HG02981 (cell line): ENCODE data around the gene GEMIN5.
"Not testable (repeated sequence)": the region's sequence is repeated elsewhere in the genome, so short reads cannot be mapped to it uniquely, and the experiment has no call there.

Experiments used
- ATAC-seq: cut with Tn5 transposase; IDR thresholded peaks from one replicate; pipeline ENCODE4 v1.9.1; 2021; ENCODE audit warnings: mild to moderate bottlenecking, moderate library complexity; ENCODE audit not compliant: unreplicated experiment

Gene GEMIN5

GRCh38 chr5:154945695-154946301, 7.8 kb upstream of the GEMIN5 start:
- no peak for ATAC-seq

GRCh38 chr5:154944716-154945115, 6.7 kb upstream of the GEMIN5 start:
- no peak for ATAC-seq

GRCh38 chr5:154943527-154943926, 5.5 kb upstream of the GEMIN5 start:
- ATAC-seq, result no peak

GRCh38 chr5:154940772-154941620, 3.0 kb upstream of the GEMIN5 start, which contains the start of gene MRPL22:
MRPL22 (plus strand) TSS chr5:154941073; CDS start chr5:154941111, 38 bp downstream.
- peak; percentile 39 for ATAC-seq

DNA sequence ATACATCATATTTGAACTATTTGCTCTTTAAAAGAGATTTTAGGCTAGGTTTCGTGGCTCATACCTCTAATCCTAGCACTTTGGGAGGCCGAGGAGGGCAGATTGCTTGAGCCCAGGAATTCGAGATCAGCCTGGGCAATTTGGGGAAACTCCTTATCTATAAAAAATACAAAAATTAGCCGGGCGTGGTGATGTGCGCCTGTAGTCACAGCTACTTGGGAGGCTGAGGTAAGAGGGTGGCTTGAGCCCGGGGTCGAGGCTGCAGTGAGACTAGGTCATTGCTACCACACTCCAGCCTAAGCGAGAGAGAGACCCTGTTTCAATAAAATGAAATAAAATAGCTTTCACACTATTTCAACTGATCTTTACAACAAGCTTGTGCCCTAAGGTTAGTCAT, 2.4 kb upstream of the GEMIN5 start:
- no peak for ATAC-seq

DNA sequence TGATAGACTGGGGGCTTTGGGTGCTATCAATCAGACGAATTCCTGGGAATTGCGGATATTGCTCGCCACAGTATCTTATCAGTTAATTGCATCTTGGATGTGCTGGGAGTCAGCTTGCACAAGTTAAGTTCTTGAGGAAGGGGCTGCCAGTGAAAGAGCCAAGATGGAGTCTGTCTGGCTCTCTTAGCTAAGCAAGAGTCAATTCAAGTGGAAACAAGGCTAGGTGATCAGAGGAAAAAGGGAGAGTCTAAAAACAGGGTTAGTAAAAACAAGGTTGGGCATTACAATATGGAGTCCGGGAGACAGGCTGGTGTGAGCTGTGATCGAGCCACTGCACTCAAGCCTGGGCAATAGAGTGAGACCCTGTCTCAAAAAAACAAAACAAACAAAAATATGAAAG, 1.4 kb upstream of the GEMIN5 start:
- ATAC-seq, result not testable (repeated sequence)

GRCh38 chr5:154937186-154937717, 759 bp downstream of the GEMIN5 start:
- no peak for ATAC-seq

DNA sequence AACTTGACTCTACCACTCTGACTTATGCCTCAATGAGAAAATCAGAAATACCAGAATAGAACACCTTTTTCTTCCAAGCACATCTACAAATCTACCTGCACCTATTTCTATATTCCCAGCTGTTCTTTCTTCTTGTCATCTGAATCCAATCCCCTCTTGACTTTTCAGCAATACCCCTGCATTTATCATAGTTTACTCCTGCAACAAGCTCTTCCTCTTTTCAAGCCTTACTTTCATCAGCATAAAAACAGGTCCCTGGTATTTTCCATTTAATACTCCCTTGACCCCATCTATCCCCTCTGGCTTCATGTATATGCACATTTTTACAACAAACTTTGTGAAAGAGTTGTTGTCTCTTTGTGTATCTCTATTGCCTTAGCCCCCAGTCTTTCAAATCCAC, 3.1 kb downstream of the GEMIN5 start:
- no peak for ATAC-seq

GRCh38 chr5:154933537-154933936, 4.5 kb downstream of the GEMIN5 start:
- ATAC-seq, result no peak

DNA sequence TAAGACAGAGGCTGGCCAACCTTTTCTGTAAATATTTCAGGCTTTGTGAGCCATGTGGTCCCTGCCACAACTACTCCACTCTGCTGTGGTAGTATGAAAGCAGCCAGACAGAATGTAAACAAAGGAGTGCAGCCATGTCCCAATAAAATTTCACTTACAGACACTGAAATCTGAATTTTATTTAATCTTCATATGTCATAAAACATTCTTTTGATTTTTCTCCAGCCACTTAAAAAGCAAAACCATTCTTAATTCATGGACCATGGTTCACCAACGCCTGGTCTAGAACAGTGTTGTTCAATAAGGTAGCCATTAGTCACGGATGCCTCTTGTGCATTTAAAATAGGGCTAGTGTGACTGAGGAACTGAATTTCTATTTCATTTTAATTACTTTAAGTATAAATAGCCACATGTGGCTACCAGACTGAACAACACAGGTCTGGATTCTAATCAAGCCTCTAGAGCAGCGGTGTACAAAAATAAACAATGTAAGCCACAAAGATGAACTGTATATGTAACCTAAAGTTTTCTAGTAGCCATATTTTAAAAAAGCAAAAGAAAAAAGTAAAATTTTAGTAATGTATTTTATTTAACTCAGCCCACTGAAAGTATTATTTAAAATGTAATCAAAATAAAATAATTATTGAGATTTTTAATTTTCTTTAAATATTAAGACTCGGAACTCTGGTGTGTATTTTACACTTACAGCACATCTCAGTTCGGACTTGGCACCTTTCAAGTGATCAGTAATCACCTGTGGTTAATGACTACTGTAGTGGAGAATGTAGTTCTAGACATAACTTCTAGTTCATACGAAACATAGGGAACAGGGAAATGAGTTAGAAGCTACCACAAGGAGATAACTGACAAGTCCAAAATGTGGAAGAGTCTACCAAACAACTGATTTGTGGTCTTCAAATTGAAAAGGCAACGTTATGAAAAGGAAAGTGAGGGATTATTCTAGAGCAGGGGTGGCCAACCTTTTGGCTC, 14.3 kb downstream of the GEMIN5 start:
- ATAC-seq, result no peak

DNA sequence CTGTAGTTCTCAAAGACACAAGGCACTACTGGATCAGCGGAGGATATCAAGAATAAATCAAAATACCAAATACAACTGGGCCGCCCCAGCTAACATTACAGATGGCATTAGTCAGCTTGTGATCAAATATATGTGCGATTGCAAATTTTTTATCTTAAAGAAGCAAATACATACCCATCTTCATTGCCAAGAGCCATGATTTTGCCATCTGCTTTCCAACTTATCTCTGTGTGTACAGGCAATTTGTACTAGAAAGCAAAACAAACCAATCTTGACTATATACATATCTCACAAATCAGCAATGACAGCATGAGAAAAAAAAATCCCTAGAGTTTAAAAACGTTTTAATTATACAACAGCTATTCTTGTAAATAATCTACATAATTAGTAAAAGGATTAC, 20.3 kb downstream of the GEMIN5 start:
- no peak for ATAC-seq

DNA sequence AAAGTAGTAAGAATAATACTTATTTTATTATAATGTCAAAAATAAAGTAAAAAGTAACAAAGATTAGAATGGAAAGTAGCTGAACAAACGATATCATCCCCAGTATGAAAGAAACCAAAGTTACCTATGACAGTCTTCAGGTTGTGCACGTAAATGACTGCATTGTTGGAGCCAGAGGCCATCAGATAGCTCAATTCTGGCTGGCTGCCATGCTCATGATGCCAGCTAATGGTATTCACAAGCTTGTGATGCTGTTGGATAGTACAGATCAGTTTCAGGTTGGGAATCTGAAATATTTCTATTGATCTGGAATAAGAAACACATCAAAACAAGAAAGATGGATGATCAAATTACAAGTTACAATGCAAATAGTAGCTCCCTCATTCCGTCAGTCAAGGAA, 21.1 kb downstream of the GEMIN5 start:
- no peak for ATAC-seq

GRCh38 chr5:154905601-154906000, 32.4 kb downstream of the GEMIN5 start:
- ATAC-seq, result not testable (repeated sequence)

- no peak for ATAC-seq
These were observed 36.1 kb downstream of the GEMIN5 start for GRCh38 chr5:154901913-154902312.

- ATAC-seq, result no peak
These were observed 36.7 kb downstream of the GEMIN5 start for GRCh38 chr5:154901276-154901675.

- no peak for ATAC-seq
These were observed 37.9 kb downstream of the GEMIN5 start for GRCh38 chr5:154900066-154900465.

- no peak for ATAC-seq
These were observed 38.7 kb downstream of the GEMIN5 start for GRCh38 chr5:154899151-154899816.

DNA sequence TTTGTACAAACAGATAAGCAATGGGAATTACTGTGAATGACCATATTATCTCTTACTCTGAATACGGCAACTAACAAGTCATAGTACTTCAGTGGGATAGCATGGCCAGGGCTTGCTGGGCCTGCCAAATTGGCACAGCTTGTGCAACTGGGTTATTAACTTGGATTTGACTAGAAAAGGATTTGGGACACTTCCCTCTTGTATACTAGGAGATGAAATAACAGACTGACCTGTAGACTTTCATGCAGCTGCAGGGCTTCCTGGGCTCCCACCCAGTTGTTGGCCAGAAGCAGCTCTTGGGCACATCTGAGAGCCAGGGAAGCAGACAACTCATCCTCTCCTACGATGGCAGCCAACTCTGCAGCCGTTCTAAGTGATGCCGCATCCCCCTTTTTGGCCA, 39.8 kb downstream of the GEMIN5 start:
- ATAC-seq, result no peak

DNA sequence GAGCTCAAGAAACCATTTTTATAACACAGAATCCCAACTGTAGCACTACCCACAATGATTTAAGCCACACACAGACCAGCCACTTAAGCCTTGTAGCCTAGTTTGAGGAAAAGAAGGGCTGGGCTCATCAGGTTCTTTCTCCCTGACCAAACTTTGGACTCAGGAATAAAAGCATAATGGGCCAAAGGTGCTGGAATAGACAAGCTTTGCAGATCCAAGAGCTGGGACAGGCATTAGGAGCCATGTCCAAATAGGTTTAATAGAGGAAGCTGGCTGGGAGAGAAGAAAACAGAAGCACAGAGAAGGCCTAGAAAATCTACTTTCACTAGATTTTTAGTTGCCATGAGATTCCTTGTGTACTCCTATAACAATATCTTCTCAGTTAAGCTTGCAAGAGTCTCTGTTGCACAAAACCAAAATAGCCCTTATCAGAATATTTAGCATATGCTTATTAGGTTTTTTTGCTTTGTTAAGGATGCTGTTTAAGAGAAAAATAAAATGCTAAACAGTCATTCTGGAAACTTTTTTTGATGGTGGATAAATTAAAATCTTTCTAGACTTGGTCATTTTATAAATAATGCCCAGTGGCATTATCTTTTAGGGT, 41.3 kb downstream of the GEMIN5 start:
- ATAC-seq, result no peak
